HK-2 (cell line): ENCODE results near the gene VTA1.

ENCODE experiments used
- DNase-seq: peaks from one replicate; pipeline ENCODE4 v3.0.0-alpha.2; 2018; ENCODE audit not compliant: unreplicated experiment

VTA1 gene

DNA sequence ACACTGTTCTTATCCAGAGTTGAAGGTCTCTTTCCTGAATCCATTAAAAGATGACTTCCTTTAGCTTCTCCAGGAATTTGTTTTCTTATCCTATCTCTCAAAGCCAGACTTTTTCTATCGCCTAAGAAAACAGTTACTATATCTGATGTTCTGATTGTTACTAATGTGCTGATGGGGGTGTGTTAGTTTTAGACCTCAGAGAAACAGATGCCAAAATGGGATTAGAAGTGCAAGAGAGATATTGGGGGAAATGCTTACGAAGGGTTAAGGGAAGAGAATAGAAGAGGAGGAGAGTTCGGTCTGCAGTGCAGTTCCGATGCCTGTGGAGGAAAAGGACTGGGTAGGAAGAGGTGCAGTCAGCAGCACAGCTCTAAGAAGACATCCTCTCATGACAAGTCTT lies 119.0 kb downstream of the VTA1 start:
- DNase-seq = no peak

DNA sequence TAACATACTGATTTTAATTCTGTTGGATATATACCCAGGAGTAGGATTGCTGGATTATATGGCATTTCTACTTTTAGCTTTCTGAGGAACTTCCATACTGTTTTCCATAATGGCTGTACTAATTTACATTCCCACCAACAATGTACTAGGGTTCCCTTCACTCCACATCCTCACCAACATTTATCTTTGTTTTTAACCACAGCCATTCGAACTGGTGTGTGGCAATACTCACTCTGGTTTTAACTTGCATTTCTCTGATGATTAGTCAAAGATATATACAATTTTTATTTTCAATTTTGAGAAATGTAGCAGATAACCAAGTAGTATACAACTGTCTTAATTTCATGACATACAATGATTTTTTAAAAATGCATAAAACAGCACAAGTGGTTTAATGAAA lies 124.4 kb downstream of the VTA1 start:
- no peak for DNase-seq
